Body of pancreas (tissue), 4 donors: ENCODE data around the gene GAB2.

Experiments used
- POLR2A ChIP-seq, 3 donors: fragments of 450-650 bp; IDR thresholded peaks; one replicate each; pipeline ENCODE4 v1.6.1; 2016; ENCODE audit warnings: antibody characterized with exemption in 3 of 3, mild to moderate bottlenecking in 2 of 3
- TF ChIP-seq, protein P1 (sequence below), 7 experiments: fragments of 450-650 bp in 4 of 7; fragments of 200-600 bp in 3 of 7; sonication (generic) in 3 of 7; IDR thresholded peaks; one replicate each; pipeline ENCODE4 v1.5.1; 2016 to 2019; ENCODE audit warnings: antibody characterized with exemption in 7 of 7

DNA sequence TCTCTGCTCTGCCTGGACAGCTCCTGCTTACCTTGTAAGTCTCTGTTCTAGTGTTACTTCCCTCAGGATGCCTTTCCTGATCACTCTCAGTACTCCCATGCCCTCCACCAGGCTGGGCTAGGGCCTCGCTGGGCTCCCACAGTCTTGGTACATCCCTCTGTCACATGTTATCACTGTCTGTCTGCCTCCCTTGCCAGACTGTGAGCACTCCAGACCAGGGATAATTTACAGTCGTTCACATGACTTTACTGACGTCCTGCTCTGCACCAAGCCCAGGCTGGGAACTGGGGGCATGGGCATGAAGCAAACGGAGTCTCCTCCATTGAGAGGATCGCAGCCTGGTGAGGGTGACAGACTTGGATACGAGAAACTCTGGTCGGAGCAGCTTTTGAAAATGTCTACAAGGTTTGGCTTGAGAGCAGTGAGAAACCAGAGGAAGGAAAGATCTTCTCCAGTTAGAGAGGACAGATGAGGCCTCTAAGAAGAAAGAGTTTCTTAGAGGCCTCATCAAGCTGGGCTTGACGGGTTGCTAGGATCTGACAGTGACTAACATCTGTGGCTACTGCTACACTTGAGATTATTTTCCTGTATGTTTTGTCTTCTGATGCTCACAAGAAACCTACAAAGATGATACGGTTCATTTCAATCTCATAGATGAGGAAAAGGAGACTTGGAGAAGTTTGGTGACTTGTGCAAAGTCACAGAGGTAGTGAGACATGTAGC is 216.4 kb downstream of the GAB2 start:
- TF ChIP-seq, protein P1, sequence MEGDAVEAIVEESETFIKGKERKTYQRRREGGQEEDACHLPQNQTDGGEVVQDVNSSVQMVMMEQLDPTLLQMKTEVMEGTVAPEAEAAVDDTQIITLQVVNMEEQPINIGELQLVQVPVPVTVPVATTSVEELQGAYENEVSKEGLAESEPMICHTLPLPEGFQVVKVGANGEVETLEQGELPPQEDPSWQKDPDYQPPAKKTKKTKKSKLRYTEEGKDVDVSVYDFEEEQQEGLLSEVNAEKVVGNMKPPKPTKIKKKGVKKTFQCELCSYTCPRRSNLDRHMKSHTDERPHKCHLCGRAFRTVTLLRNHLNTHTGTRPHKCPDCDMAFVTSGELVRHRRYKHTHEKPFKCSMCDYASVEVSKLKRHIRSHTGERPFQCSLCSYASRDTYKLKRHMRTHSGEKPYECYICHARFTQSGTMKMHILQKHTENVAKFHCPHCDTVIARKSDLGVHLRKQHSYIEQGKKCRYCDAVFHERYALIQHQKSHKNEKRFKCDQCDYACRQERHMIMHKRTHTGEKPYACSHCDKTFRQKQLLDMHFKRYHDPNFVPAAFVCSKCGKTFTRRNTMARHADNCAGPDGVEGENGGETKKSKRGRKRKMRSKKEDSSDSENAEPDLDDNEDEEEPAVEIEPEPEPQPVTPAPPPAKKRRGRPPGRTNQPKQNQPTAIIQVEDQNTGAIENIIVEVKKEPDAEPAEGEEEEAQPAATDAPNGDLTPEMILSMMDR (IDR thresholded peaks at IDR 0.05), result no peak
- TF ChIP-seq POLR2A (IDR thresholded peaks at IDR 0.05), result no peak
